ENCODE data around the gene FES.

- TF ChIP-seq CTCF (IDR thresholded peaks at IDR 0.05 in 4 of 5, conservative IDR thresholded peaks at IDR 0.05 in 1 of 5) = no peak
- no peak for TF ChIP-seq POLR2A (IDR thresholded peaks at IDR 0.05)
Observed at GRCh38 chr15:90917569-90917968, 33.3 kb downstream of the FES start.

All from gastrocnemius medialis (tissue), 4 donors.